Raji (cell line): ENCODE data around the gene RPS14.

Experiments used
- POLR2A ChIP-seq: IDR thresholded peaks from 2 replicates; pipeline ENCODE4 v1.6.1; 2011; ENCODE audit warnings: low read depth, low read length, control low read depth; ENCODE audit not compliant: insufficient read depth

Gene RPS14

DNA sequence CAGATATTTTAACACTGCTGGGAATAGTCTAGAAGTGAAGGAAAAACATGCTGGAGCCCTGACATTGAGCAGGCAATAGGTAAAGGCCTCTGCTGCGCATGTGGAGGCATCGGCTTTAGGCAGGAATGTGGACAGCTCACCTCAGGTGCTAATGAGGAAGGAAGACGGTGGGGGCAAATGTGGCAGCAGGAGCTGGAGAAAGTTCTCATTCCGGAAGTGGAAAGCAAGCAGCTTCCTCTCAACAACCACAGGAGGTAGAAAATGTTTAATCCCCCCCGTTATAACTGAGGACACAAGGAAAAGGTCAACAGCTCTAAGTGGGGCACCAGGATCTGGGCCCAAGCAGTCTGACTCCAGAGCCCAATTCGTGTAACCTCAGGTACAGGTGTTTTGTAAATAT lies 7.6 kb upstream of the RPS14 start:
- no peak for TF ChIP-seq POLR2A

DNA sequence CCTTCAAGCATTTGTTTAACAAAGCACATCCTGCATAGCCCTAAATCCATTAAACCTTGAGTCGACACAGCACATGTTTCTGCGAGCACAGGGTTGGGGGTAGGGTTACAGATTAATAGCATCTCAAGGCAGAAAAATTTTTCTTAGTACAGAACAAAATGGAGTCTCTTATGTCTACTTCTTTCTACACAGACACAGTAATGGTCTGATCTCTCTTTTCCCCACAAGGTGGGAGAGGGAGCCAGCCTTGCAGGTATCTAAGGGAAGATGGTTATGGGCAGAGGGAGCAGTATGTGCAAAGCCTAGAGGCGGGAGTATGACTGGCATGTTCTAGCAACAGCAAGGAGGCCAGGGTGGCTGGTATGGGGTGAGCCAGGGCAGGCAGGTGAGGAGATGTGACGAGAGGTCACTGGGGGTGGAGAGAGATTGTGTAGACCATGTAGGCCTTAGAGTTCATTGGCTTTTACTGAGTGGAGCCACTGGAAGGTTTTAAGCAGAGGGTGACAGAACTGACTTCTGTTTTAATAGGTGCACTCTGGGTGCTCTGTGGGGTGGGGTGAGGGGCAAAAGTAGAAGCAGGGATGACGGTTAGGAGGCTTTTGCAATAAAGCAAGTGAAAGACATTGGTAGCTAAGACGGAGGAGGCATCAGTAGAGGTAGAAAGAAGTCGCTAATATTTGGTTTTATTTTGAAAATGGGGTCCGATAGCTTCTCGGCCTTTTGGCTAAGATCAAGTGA lies 5.1 kb upstream of the RPS14 start:
- no peak for TF ChIP-seq POLR2A

DNA sequence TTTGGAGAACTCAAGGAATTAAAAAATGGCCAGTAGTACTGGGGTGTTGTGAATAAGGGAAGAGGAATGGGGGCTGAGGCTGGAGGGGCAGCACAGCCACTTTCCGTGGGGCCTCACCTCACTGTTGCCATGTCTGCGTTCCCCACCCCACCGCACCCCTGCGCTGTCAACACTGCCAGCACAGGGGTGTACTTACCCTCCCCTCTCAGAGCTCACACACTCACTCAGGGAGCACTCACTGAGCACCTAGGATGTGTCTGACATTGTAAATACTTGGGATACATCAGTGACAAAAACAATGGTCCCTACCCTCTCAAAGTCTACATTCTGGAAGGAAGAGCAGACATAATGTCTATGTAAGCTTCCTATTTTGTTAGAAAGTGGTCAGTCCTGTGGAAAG lies 3.4 kb upstream of the RPS14 start:
- no peak for TF ChIP-seq POLR2A

DNA sequence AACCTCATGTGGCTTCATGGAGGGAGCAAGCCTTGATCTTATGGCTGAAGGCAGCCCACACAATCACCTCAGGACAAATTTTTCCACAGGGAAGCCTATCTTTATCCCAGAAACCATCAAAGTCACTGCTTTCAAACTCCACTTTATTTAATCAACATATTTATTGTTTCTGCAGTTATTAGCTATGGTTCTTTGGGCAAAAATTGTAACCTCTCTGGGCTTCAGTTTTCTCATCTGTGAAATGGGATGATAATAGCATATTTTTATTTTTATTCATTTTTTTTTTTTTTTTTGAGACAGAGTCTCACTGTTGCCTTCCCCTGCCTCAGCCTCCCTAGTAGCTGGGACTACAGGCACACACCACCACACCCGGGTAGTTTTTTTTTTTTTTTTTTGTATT lies 2.1 kb upstream of the RPS14 start:
- no peak for TF ChIP-seq POLR2A

DNA sequence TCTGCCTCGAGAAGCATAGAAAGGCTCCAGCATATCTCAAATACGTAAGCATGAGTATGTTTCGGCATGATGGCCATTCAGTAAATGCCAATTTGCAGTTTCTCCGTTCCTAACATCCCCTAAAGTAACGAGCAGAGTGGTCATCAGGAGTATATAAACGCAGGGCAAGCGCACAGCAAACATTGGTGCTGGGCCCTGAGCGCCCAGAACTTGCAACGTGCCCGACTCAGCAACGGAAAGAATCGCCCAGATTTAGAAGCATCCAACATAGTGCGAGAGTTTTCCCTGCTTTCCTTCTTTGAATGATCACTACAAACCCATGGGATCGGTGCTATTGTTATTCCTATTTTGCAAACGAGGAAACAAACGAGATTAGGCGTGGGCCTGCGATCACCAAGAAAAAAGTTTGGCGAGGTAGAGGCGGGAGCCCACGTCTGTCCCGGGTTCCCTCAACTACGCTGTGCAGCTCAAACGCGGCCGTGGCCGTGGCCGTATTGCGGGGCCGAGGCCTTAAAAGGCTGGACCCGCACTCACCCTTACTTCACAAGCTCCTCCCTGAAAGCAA lies 505 bp downstream of the RPS14 start:
- TF ChIP-seq POLR2A = no peak

- TF ChIP-seq POLR2A = no peak
Measured at GRCh38 chr5:150448334-150448733, 1.2 kb downstream of the RPS14 start.

DNA sequence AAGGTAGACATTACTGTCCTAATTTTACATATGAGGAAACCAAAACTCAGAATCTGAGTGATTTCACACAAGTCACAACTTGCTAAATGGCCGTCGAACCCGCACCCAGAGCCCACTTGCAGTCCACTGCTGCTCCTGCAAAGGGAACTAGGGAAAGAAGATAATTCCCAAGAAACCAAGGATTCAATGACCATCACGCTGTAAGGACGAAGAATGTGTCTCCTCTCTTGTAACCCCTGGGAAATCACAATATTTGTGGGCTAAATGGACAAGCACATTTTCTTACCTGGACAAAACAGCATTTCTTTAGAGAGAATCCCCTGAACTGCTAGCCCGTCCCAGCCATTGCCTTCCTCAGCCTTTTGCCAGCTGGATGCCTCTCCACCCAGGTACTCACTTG lies 2.4 kb downstream of the RPS14 start:
- no peak for TF ChIP-seq POLR2A

DNA sequence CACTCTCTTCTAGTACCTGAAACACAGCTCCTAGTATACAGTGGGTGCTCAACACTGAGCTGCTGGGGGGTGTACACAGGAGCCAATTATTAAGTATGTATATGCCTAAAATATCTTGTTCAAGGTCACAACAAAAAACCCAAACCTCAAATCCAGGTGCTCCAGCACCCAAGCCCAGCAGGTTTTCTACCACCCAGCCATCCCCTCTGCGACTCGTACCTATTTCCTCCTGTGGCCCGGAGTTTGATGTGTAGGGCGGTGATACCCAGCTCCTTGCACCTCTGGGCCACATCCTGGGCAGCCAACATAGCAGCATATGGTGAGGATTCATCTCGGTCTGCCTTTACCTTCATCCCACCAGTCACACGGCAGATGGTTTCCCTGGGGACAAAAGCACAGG lies 3.0 kb downstream of the RPS14 start:
- TF ChIP-seq POLR2A = no peak

GRCh38 chr5:150446088-150446487 lies 3.5 kb downstream of the RPS14 start:
- TF ChIP-seq POLR2A = no peak

- TF ChIP-seq POLR2A = no peak
Measured at GRCh38 chr5:150444770-150445169, 4.8 kb downstream of the RPS14 start.

DNA sequence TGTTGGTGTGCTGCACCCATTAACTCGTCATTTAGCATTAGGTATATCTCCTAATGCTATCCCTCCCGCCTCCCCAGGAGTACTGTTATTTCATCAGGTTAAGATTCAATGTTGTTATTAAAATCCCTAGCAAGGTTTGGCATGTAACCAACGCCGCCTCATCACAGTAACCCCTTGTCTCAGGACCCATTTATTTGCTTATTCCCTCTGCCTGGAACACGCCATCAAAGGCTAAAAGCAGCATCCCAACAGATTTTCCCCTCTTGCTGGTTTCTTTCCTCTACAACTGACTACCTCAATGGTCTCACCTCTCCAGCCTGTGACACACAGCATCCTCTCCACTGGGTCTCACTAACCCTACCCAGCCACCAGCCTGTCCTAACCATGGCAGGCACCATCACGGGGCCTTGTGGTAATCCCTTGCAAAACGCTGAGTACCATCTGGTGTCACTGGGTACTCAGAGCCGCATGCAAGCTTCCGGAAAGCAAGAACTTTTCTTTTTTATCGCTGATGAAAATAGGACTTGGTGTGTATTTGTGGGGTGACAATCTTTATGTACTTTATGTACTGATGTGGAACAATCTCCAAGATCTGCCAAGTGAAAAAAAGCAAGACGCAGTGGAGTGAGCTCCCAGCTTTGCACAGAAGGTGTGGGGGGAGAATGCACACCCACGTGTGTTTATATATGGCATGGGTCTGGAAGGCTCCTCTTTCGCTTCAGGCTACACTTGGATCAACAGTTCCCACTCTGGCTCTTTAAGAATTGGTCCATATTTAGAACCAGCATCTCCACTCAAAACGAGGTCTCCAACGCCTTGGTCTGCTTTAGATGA lies 6.1 kb downstream of the RPS14 start:
- TF ChIP-seq POLR2A = no peak

GRCh38 chr5:150442699-150443080 lies 6.8 kb downstream of the RPS14 start:
- TF ChIP-seq POLR2A = 0 out of 2 replicates have a peak, but pooled peaks have one; percentile 10

- TF ChIP-seq POLR2A = no peak
Measured at GRCh38 chr5:150441813-150442698, 7.5 kb downstream of the RPS14 start.

GRCh38 chr5:150440948-150441812 lies 8.4 kb downstream of the RPS14 start:
- TF ChIP-seq POLR2A = 0 out of 2 replicates have a peak, but pooled peaks have one; percentile 20
